D721Med (cell line): ENCODE results near the gene ISM1.

Experiments used
- DNase-seq: peaks from one replicate; pipeline ENCODE4 v3.0.0; 2011; ENCODE audit warnings: low spot score; ENCODE audit not compliant: insufficient read length
- FAIRE-seq: peaks from 2 replicates; lab custom pipeline; 2011; peaks lifted over from hg19 to GRCh38; lab: Jason Lieb, UNC
- CTCF ChIP-seq: IDR thresholded peaks from 2 replicates; pipeline ENCODE4 v1.5.1; 2012; ENCODE audit warnings: mild to moderate bottlenecking, control low read depth; ENCODE audit not compliant: insufficient read depth; ENCODE audit errors: missing control alignments

Gene ISM1

GRCh38 chr20:13291157-13291556 is 70.1 kb downstream of the ISM1 start:
- FAIRE-seq (no peak), DNase-seq (no peak)
- no peak for TF ChIP-seq CTCF

- DNase-seq (no peak), FAIRE-seq (no peak)
- no peak for TF ChIP-seq CTCF
These were observed 71.3 kb downstream of the ISM1 start for GRCh38 chr20:13292201-13292885.

- FAIRE-seq (no peak), DNase-seq (no peak)
- TF ChIP-seq CTCF = no peak
These were observed 73.4 kb downstream of the ISM1 start for GRCh38 chr20:13294522-13294921.

GRCh38 chr20:13295637-13296036 is 74.6 kb downstream of the ISM1 start:
- no peak for TF ChIP-seq CTCF
- FAIRE-seq (no peak), DNase-seq (no peak)

- FAIRE-seq (no peak), DNase-seq (no peak)
- TF ChIP-seq CTCF = no peak
These were observed 75.0 kb downstream of the ISM1 start for GRCh38 chr20:13296070-13296469.

GRCh38 chr20:13297147-13297899 is 76.2 kb downstream of the ISM1 start:
- FAIRE-seq (no peak), DNase-seq (no peak)
- TF ChIP-seq CTCF = no peak
